Mammary epithelial cell (primary cell): ENCODE data around the gene SLC35F5.

ENCODE experiments used
- CTCF ChIP-seq, 2 donors: IDR thresholded peaks in 1 of 2; conservative IDR thresholded peaks in 1 of 2; 2 replicates each; pipeline ENCODE4 v1.5.1; 2011 to 2012; ENCODE audit warnings: inconsistent platforms in 2 of 2, low read length in 2 of 2, mild to moderate bottlenecking in 2 of 2, control low read depth in 1 of 2, low read depth in 1 of 2; ENCODE audit not compliant: insufficient read depth in 1 of 2; ENCODE audit errors: extremely low read depth in 1 of 2
- EZH2 ChIP-seq: IDR thresholded peaks from 2 replicates; pipeline ENCODE4 v1.6.1; 2012; ENCODE audit warnings: low read length, inconsistent platforms, borderline replicate concordance

GRCh38 chr2:113677330-113677729, 79.1 kb downstream of the SLC35F5 start:
- TF ChIP-seq CTCF (conservative IDR thresholded peaks at IDR 0.05 in 1 of 2, IDR thresholded peaks at IDR 0.05 in 1 of 2; ENCODE audit: extremely low read depth in 1 of 2, insufficient read depth in 1 of 2, low read depth in 1 of 2, low read length in 2 of 2) (no peak), EZH2 (no peak)
